NCI-H1105 (cell line): Measurements from ENCODE around the gene HERPUD2.
"Not testable (repeated sequence)": the region's sequence is repeated elsewhere in the genome, so short reads cannot be mapped to it uniquely, and the experiment has no call there.

ENCODE experiments used
- DNase-seq: peaks from one replicate; lab custom pipeline; 2025; lab: John Stamatoyannopoulos, UW

HERPUD2 gene

GRCh38 chr7:35712563-35713226 is 17.8 kb upstream of the HERPUD2 start:
- no peak for DNase-seq

- DNase-seq: no peak
These were observed 12.5 kb upstream of the HERPUD2 start for GRCh38 chr7:35707422-35707821.

- DNase-seq: no peak
These were observed 11.1 kb upstream of the HERPUD2 start for GRCh38 chr7:35705932-35706461.

GRCh38 chr7:35704261-35704660 is 9.3 kb upstream of the HERPUD2 start:
- no peak for DNase-seq

- no peak for DNase-seq
These were observed 7.6 kb upstream of the HERPUD2 start for GRCh38 chr7:35702541-35702940.

GRCh38 chr7:35701287-35701900 is 6.5 kb upstream of the HERPUD2 start:
- DNase-seq: no peak

- DNase-seq: no peak
These were observed 5.9 kb upstream of the HERPUD2 start for GRCh38 chr7:35700865-35701264.

- DNase-seq: no peak
These were observed 5.4 kb upstream of the HERPUD2 start for GRCh38 chr7:35700333-35700732.

- no peak for DNase-seq
These were observed 4.9 kb upstream of the HERPUD2 start for GRCh38 chr7:35699796-35700305.

GRCh38 chr7:35698382-35698781 is 3.4 kb upstream of the HERPUD2 start:
- DNase-seq: not testable (repeated sequence)

- no peak for DNase-seq
These were observed 2.7 kb upstream of the HERPUD2 start for GRCh38 chr7:35697414-35698175.

- no peak for DNase-seq
These were observed 1.1 kb upstream of the HERPUD2 start for GRCh38 chr7:35695987-35696386.

- DNase-seq: no peak
These were observed 527 bp upstream of the HERPUD2 start for GRCh38 chr7:35695473-35695850.

- no peak for DNase-seq
These were observed 663 bp downstream of the HERPUD2 start for GRCh38 chr7:35694161-35694783.

GRCh38 chr7:35691827-35692307 is 3.1 kb downstream of the HERPUD2 start:
- no peak for DNase-seq

GRCh38 chr7:35691366-35691765 is 3.6 kb downstream of the HERPUD2 start:
- DNase-seq: no peak

GRCh38 chr7:35690614-35691013 is 4.3 kb downstream of the HERPUD2 start:
- DNase-seq: not testable (repeated sequence)

GRCh38 chr7:35685781-35686180 is 9.2 kb downstream of the HERPUD2 start:
- no peak for DNase-seq

GRCh38 chr7:35681231-35682029 is 13.5 kb downstream of the HERPUD2 start:
- DNase-seq: no peak

- DNase-seq: no peak
These were observed 14.4 kb downstream of the HERPUD2 start for GRCh38 chr7:35680403-35681013.
